HS-5 (cell line): ENCODE measurements around the gene ESM1.
"Not testable (repeated sequence)": the region's sequence is repeated elsewhere in the genome, so short reads cannot be mapped to it uniquely, and the experiment has no call there.

Experiments
- DNase-seq: peaks from one replicate; pipeline ENCODE4 v3.0.0-alpha.2; 2012; ENCODE audit warnings: low read depth

Gene ESM1, protein sequence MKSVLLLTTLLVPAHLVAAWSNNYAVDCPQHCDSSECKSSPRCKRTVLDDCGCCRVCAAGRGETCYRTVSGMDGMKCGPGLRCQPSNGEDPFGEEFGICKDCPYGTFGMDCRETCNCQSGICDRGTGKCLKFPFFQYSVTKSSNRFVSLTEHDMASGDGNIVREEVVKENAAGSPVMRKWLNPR

DNA sequence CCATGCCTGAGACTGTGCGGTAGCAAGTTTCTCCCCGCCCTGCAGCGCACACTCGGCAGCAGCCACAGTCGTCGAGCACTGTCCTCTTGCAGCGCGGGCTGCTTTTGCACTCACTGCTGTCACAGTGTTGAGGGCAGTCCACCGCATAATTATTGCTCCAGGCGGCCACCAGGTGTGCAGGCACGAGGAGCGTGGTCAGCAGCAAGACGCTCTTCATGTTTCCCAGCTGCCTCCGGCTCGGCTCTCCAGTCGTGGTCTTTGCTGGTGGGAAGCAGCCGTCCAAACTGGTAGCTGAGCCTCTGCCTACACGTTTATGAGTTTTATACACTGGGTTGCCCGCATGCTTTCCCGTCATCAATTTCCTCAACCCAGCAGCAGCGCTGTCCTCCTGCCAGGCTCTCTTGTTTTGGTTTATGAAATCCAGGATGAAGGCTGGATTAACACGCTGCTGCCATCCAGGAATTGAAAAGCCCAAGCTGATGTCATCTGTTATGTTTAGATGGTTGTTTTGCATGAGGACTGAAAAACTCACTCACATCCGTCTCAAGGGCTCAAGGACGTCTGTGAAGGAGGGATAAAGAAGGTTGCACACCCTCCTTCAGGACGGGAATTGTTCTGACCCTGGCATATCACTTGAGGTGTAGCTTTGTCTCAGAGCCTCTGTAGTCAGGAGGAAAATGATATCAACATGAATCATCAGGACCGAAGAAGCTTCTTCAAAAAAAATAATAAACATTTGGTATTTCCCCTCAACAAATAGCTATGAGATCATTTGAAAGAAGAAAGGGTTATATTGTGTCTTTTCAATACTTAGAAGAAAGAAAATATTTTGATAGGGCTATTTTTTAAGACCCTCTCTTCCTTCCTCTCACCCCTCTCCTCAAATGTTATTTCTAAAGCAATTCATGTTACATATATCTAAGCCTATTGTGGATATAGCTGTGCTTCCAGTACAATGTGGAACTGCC is at the start of gene ESM1:
Gene ESM1, minus strand, starts transcription at position 293 of the 968 bp plus-strand sequence. Its CDS starts 76 bp downstream, at position 217.
- peak; percentile 82 for DNase-seq

DNA sequence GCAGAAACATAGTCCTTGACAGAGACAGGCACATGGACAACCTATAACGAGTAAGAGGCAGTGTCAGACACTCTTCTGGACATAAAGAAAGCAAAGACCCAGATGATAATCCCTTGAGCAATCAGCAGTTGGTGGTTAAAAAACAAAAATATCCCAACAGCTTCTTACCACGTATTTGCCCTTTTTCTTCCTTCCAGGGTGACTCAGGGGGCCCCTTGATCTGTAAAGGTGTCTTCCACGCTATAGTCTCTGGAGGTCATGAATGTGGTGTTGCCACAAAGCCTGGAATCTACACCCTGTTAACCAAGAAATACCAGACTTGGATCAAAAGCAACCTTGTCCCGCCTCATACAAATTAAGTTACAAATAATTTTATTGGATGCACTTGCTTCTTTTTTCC is 48.2 kb upstream of the ESM1 start:
- DNase-seq: no peak

DNA sequence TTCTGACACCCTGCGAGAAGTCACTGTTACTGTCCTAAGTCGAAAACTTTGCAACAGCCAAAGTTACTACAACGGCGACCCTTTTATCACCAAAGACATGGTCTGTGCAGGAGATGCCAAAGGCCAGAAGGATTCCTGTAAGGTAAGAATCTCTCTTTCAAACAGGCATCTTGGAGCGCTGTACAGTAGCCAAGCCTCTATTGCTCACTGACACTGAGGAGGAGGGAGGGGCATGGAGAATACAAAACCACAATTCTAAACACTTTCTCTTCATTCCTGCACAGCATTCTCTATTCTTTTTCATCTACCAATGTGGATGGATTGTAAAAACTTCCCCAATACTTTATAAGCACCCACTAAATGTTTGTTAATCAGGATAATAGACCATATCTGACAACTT is 46.1 kb upstream of the ESM1 start:
- DNase-seq: no peak

DNA sequence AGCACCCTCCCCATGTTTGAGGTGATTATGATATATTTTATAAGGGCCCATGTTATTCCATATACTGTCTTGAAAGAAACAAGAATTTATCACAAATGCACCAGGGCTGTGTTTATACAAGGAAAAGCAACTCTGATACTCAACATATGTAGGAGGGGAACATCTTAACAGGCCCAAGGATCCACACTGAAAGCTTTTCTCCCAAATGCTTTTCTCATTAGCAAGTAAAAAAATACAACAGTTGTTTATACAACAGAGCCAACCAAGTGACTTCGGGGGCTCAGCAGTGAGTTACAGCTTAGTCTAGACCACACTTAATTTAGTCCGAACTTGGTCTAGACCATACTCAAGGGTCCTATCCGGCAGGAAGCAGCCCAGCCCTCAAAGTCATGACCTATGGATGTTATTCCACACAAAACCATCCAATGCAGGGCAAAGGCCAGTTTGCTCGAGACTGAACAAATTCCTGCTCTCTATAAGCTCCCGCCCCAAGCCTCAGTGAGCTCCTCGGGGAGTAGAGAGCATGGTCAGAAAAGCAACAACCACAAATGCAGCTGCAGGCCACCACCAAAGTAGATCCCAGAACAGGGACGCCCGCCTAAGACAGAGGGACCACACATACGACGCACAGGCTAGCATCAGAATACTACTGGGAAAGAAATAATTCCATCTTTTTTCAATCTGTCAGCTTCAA is 45.4 kb upstream of the ESM1 start:
- no peak for DNase-seq

DNA sequence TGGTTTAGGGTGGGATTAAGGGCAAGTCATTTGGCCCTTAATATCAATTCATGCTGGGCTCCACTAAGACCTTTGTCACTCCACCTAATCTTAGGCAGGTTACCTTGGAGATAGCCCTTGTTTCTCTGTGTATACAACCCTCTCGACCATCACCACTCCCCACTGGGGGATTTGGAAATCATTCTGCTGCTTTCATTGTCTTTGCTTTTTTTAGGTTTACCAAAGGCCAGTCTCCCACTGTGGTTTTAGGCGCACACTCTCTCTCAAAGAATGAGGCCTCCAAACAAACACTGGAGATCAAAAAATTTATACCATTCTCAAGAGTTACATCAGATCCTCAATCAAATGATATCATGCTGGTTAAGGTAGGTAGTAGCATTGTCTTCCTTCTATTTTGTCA is 44.8 kb upstream of the ESM1 start:
- DNase-seq: no peak

DNA sequence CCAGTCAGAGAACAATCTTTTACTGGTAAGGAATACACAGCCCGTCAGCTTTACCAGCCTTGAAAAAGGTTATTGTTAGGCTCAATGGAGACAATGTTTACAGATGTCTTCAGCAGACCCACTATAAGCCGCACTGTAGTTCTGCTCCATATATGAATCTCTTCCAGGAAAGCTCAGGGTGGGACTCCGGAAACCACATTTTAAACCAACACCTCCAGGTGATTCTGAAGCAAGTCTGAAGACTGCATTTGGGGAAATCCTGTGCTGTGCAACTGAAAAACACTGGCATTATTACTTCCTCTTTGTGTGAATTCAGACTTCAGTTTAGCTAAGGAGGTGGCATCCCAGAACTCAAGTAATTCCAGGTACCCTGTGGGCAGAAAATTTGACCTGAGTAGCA is 42.2 kb upstream of the ESM1 start:
- DNase-seq: no peak

DNA sequence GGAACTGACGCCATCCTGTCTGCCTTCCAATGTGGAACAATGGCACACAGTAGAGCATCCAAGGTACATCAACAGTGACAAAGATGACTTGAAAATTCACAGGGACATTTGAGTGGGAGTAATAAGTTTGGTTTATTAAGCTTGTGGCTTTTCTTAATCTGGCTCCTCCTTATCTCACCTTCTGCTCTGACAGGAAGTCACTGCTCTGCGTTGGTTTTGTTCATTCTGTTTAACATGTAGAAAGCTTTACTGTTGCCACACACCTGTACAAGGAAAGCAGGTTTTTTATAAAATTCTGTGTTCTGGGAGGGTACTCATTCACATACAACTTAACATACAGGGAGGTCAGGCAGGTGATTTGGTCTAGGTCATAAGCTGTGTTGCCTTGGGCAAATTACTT is 37.1 kb upstream of the ESM1 start:
- no peak for DNase-seq

DNA sequence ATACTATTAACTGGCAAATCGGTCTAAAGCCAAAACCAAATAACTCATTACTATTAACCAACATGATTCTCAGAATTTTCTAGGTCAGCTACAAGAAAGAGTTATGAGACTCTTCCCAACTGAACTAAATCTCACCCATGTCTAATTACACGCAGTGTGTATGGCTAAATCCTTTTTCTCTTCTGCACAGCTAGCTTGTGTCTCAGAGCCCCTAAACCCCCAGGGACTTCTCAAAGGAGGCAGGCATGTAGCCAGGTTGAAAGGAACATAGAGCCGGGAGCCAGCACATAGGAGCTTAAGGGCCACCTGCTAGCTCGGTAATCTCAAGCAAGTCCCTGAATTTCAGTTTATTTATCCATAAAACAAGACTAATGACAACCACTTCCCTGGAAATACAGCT is 36.4 kb upstream of the ESM1 start:
- no peak for DNase-seq

DNA sequence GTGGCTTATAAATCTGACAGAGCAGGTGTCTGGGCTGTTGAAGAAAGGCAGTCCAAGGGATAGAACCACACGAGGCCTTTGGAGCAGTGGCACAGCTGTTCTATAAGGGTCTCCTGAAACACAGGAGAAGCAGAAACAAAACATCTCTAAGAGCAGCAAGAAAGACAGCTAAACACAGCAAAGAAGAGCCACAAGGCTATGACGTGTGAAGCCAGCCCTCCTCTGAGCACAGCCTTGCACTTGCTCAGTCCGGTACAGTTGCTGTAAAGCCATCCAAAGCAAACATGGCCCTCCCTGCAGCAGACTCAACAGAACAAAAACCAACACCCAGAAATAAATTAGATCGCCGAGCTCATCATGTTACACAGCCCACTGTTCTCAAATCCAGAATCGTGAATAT is 36.0 kb upstream of the ESM1 start:
- DNase-seq: no peak

DNA sequence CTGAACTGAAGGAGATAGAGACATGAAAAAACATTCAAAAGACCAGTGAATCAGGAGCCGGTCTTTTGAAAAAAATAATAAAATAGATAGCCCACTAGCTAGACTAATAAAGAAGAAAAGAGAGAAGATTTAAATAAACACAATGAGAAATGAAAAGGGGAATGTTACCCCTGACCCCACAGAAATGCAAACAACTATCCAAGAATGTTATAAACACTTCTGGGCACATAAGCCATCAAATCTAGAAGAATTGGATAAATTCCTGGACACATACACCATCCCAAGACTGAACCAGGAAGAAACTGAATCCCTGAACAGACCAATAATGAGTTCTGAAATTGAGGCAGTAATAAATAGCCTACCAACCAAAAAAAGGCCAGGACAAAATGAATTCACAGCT is 24.8 kb upstream of the ESM1 start:
- not testable (repeated sequence) for DNase-seq

DNA sequence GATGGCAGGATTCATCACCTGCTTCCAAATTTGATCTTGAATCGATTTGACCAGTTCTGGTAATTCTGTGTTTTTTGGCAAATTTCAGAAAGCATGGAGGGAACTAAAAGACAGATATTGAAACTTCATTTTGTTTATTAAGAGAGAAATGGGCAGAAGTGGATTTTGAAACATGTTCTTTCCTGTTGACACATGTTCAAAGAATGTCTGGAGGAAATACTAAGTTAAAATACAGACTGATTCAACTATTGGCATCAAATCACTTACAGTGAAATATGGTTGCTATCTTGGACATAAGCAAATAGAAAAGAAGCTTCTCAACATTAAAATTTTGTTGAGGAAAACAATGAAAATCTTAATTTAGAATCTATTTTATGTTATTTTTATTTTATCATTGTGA is 19.3 kb upstream of the ESM1 start:
- DNase-seq: peak; percentile 40

DNA sequence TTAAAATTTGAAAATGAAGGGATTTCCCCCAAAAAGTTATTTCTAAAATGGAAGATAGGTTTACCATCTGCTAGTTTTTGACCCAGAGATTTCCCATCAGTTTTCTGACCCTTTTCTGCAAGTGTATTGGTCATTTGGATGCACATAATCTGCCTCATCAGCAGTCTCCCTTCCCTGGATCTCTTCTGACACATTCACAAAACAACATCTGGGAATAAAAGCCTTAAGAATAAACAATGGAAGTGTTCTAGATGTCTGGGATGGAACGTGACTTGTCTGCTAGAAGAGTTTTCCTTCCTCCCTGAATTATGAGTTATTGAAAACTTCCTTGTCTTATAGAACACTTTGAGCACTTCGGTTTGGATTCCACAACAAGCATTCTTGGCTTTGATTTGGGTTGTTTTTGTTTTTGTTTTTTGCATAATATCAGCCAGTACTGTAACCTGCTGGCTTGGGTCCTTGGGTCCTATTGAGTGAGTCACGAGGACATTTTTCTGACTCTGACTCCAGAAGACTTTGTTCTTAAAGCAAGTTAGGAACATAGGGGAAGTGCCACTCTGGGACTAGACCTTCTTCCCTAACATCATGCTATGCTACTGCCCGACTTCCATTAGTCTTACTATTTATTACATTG is 18.2 kb upstream of the ESM1 start:
- no peak for DNase-seq

DNA sequence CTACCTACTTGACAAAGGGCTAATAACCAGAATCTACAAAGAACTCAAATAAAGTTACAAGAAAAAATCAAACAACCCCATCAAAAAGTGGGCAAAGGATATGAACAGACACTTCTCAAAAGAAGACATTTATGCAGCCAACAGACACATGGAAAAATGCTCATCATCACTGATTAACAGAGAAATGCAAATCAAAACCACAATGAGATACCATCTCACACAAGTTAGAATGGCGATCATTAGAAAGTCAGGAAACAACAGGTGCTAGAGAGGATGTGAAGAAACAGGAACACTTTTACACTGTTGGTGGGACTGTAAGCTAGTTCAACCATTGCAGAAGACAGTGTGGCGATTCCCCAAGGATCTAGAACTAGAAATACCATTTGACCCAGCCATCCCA is 16.8 kb upstream of the ESM1 start:
- DNase-seq: not testable (repeated sequence)

DNA sequence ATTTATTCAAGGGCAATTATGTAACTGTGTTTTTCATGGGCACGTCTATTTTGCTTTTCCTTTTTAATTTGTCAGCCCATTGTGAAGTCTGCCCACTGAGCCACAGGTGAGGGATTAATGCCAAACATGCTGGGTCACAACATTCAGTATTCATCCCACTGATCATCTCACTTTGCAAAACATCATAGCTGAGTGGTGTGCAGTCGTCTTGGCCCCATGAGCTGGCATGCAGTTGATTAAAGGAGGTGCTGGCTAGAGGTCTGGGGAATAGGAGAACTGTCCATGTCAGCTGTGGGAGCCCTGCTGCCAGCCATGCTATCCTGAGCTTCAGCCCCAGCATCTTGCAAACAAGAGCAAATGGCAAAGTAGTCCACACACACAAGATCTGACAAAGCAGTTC is 11.7 kb upstream of the ESM1 start:
- DNase-seq: no peak

DNA sequence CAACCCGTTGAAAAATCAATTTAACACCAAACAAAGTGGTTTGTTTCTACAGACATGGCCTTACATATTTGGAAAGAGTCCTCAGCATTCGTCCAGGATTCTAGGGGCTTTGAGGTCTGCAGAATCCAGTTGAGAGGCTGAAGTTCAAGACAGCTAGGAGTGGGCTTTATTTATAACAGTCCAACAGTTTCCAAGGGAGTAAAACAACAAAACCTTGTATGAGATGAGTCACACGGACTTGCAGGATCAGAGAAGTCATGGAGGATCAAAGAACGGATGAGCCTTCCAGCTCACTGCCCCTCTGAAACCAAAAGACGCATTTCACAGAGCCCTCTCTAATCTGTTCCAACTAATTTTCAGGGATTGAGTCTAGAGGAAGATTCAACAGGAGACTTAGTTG is 11.1 kb upstream of the ESM1 start:
- no peak for DNase-seq

DNA sequence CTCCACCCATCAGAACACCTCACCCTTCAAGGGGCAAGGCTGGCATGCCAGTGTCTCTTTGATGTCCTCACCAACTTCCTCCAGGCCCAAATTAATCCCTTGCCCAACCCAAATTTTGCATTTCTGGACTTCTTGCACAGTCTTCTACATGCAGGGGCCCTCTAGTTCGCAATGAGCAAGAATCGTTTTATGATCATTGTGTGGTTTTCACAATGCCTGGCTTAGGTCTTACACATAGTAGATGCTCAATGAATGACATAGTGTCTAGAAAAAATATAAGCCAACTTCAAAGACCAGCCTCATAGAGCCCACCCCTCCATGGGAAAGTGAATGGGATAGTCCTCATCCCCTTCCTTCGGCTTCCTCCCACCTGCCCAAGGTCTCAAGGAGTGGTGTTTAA is 9.8 kb upstream of the ESM1 start:
- no peak for DNase-seq

DNA sequence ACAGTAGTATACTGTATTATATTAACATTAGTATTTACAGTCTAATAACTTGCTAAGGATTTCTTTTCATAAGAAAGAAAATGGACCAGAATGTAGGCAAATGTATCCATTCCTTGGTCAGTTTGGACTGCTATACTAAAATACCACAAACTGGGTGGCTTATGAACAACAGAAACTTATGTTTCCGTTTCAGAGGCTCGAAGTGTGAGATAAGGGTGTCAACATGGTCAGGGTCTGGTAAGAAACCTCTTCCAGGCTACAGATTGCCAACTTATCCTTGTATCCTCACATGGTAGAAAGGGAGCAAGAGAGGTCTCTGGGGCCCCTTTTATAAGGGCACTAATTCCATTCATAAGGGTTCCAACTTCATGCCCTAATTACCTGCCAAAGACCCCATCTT is 9.2 kb upstream of the ESM1 start:
- DNase-seq: no peak

DNA sequence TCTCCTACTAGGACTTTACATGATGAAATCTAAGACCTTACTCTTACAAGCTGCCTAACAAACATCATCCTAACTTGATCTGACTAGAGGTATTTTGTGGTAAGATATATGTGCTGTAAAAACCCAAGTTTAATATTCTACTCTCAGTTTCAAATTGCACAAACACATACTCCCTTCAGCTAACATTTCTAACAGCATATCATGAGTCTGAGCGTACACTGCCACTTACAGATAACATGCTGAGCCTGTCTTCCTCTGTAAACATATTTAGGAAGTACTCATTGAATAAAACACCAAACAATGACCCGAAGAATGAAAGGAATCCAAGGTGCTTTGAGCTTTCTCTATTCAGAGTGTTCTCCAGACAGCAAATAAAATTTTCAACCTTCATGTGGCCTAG is 7.9 kb upstream of the ESM1 start:
- no peak for DNase-seq

DNA sequence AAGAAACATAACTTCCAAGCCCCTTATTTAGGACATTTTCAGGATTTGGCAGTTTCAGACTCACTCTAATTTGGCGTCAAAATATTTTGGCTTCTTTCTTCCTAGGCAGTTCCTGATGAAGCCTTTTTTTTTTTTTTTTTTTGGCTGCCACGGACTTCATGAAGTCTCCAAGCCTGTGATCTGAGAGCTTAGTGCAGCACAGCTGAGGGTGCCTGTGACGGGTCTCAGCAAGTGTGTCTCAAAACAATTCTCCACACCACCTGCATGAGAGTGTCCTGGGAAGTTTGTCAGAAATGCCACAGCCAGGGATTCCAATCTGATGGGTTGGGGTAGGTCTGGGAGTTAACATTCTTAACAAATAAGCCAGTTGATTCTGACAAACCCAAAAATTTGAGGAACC is 6.0 kb upstream of the ESM1 start:
- DNase-seq: no peak

DNA sequence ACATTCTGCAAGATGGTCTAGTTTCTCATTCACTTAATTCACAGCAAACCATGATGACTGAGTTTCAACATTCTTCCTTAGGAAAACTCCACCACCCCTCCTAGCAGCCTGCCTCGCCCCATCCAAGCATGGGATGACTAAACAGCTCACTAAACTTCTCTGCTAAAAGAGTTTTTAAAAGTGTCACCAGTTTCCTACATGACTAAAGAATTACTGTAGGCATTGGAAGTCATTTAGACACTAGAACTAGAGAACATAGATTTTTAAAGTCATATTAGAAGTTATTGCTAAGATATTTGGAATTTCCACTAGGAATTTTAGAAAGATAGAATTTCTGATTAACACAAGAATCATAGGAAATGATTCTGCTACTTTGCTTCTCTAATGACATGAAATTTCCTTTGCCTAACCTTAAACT is 5.5 kb upstream of the ESM1 start:
- DNase-seq: peak; percentile 75

DNA sequence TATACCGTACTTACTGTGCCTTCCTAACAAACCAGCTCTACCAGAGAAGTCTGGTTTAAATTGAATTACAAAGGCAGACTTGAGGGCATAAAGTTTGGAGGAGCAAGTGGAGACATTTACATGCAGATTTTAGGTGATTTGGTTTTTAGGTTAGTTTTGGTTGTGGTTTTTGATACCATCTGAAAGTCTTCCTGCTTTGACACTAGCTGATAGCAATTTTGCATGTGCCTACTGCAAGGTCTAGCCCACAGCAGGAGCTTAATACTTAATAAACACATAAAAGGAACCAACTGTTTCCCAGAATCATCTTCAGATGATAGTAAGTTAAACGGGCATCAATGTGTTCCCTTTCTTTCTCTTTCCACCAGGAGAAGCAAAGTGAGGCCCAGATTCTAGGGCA is 3.4 kb upstream of the ESM1 start:
- DNase-seq: no peak

DNA sequence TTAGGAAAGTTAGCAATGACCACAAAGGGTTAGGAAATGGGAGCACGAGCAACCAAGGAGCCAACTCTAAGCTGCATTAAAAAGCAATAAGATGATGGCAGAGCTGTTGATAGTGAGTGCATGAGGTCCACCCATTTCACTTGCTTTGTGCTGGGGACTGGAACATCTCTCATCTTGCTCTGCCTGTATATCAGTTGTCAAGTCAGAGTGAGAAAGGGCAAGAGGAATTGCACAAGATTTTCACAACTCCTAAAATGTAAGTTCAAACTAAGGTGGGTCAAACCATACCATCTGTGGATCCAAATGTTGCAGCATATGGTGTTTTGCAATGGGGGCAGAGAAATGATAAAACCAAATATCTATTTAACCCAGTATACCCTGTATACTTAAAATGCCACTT is 2.8 kb upstream of the ESM1 start:
- DNase-seq: no peak

DNA sequence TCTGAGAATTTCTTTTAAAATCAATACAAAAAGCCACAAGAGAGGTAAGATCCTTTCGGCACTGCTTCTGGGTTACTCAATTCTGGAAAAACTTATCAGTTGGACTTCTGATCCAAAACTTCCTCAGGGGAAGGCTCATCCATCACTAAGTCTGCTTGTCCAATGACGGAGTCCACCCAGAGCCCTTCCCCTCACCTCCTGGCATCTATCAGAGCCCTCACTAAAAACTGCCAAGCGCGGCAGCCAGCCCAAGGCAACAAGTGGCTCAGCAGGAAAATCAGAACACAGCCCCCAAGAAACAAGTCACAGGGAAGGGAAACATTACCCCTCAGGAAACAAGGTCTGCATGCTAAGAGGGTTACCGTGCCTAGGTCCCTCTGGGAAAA is 869 bp upstream of the ESM1 start:
- DNase-seq: no peak
